Measurements from ENCODE around the gene SCN5A.

SCN5A gene

DNA sequence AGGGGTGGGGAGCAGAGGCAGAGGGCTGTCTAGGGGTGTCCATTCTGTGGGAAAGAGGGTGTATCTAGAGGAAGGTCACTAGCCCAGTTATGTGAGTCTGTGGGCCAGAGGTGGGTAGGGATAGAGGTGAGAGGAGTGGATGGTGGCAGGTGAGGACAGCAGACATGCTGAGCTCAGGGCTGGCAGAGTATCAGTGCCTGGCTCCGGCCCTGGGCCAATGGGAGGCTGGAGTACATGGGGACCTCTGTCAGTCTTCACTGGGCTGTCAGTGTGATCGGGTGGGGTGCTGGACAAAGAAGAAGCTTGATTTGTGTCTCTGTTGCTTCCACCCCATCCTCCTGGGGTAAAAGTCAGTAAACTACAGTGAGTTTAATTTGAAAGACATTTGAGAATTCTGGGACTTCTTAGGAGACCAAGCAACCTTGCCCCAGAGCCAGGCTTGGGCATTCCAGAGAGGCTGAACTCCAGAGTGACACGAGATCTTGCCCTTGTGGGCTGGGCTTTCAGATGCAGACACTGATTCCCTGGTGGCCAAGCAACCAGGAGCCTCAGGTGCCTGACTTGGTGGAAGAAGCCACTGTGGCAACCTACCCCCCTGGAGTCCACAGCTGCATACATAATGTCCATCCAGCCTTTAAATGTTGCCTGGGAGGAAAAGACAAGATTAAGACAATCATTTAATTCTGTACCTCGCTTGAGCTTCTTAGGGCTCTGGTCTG is 92.7 kb downstream of the SCN5A start:
- DNase-seq, result no peak

DNA sequence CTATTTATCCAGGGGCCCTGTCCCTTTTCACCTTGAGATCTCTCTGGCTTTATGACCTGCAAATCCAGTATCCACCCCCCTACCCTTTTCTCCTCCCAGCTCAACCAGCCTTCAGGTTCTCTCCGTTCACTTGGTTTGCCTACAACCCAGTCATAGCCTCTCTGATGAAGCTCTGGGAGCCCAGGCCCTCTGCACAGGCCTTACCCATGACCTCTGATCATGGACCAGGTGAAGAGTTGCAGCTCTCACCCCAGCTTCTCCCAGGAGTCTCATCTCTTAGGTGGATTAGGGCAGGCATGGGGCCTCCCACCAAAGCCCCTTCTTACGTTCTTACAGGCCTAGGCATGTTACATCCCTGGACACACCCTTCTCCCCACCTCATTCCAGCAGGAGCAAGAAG is 93.6 kb downstream of the SCN5A start:
- no peak for DNase-seq

DNA sequence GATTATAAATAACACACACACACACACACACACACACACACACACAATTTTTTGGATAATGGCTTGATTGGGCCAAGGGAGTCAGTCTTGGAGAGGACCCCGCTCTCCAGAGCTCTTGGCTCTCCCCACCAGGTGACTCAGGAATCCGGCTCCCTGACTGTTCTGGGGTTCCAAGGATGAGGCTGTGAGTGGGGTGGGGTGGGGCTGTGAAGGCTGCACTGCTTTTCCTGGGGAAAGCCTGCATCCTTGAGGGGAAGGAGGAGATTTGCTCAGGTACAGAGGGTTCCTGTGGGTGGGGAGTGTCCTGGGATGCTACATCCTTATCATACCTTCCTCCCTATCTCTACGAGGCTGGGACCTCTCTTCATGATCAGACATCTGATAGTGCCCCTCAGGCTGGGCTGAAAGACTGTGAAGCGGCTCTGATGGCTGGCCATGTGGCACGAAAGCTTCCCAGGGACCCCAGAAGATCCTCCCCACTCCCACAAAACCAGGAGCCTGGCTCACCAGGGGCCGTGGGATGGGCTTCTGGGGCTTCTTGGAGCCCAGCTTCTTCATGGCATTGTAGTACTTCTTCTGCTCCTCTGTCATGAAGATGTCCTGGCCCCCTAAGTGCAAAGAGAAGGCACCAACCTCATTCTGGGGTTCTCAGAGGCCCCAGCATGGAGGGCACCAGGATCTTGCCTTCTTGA is 94.2 kb downstream of the SCN5A start:
- DNase-seq, result no peak

- DNase-seq, result no peak
These were observed 95.2 kb downstream of the SCN5A start for GRCh38 chr3:38554127-38554827.

- DNase-seq, result no peak
These were observed 96.4 kb downstream of the SCN5A start for GRCh38 chr3:38553071-38553470.

DNA sequence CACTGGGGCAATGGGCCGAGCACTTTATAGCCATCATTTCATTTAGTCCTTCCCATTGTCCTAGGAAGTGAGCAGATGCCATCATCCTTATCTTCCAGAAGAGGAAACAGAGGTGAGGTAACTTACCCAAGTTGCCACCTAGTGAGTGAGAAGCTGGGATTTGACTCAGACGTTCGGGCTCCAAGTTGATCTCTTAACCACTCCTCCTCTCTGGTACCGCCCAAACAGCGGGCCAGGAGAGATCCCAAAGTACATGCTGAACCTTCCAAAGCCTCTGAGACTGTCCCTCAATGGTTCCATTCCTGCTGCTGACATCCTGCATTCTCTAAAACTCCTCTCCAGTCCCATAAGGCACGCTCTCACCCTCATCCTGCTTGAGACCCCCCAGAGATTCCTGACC is 97.1 kb downstream of the SCN5A start:
- no peak for DNase-seq

DNA sequence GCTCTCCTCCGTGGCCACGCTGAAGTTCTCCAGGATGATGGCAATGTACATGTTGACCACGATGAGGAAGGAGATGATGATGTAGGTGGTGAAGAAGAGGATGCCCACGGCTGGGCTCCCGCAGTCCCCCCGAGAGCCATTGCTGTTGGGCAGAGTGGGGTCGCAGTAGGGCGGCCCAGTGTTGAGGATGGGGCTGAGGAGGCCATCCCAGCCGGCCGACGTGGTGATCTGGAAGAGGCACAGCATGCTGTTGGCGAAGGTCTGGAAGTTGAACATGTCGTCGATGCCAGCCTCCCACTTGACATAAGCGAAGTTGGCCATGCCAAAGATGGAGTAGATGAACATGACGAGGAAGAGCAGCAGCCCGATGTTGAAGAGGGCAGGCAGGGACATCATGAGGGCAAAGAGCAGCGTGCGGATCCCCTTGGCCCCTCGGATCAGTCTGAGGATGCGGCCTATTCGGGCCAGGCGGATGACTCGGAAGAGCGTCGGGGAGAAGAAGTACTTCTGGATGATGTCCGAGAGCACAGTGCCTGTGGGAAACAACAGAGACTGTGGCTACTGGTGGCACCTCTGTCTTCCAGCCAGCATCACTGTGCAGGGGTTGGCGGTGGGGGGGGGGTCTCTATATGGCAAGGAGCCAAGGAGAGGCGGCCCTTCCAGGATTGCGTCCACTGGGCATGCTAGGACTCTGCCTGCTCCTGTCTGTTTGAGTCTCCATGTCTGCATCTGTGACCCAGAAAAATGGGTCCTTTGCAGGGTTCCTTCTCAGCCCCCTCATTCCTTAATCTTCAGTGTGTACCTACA is 98.3 kb downstream of the SCN5A start:
- DNase-seq, result no peak

GRCh38 chr3:38549957-38550840 is 99.3 kb downstream of the SCN5A start:
- no peak for DNase-seq

DNA sequence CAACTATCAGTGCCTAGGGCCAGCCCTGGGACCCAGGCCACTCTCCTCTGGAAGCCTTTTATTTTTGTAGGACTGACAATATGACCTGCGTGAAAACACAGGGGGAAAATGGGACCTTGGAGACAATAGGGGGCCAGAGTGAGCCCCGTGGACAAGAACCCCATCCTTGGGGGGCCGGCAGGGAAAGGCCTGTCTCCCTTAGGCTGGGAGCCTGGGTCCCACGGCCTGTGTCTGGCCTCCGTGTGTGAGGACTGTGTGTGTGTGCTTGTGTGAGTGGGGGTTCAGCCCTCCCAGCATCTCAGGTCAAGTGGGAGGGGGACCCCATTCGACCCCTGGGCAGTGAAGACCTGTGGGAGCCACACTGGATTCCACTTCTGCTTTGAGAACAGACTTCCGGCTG is 100.0 kb downstream of the SCN5A start:
- no peak for DNase-seq

DNA sequence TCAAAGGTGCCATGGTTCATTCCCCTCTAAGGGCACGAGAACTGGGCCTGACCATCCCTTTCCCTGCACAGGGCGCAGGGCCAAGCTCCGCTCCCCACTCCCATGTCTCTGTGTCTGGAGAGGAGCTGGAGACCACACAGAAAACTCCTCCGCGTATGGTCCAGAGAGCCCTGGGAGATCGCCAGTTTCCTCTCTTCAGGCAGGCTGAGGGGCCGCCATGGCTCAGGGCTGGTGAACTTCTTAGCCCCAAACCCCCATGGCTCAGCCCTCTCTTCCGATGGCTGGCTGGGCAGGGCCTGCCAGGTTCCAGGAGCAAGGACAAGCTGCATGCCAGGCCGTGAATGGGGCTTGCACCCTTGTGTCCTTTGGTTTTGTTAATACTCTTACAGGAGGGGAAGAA is 100.4 kb downstream of the SCN5A start:
- DNase-seq, result no peak

- no peak for DNase-seq
These were observed 101.1 kb downstream of the SCN5A start for GRCh38 chr3:38548154-38548931.

- DNase-seq, result no peak
These were observed 103.5 kb downstream of the SCN5A start for GRCh38 chr3:38545983-38546382.

- DNase-seq, result no peak
These were observed 103.9 kb downstream of the SCN5A start for GRCh38 chr3:38545550-38545949.

- no peak for DNase-seq
These were observed 104.6 kb downstream of the SCN5A start for GRCh38 chr3:38544926-38545325.

DNA sequence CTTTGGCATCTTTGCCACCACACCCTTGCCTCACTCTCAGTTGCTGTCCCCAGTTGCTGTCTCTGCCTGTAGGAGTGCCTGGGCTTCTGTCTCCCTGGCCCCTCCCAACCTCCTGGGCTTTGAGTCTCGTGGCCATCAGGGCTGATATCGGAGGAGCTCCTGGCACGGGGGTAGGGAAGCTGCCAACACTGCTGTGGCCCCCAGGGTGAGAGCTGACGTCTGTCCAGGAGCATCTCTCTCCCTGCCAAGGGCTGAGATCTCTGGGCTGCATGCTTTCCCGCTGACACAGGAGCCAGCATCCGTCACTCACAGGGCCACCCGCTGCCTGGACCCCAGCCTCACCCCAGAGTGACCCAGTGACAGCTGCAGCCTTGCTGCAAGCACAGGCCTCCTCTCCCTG is 105.9 kb downstream of the SCN5A start:
- DNase-seq, result no peak

GRCh38 chr3:38542401-38543298 is 106.8 kb downstream of the SCN5A start:
- no peak for DNase-seq

GRCh38 chr3:38541806-38542205 is 107.7 kb downstream of the SCN5A start:
- no peak for DNase-seq

- DNase-seq, result no peak
These were observed 110.6 kb downstream of the SCN5A start for GRCh38 chr3:38538773-38539353.

- DNase-seq, result no peak
These were observed 112.8 kb downstream of the SCN5A start for GRCh38 chr3:38536671-38537070.

DNA sequence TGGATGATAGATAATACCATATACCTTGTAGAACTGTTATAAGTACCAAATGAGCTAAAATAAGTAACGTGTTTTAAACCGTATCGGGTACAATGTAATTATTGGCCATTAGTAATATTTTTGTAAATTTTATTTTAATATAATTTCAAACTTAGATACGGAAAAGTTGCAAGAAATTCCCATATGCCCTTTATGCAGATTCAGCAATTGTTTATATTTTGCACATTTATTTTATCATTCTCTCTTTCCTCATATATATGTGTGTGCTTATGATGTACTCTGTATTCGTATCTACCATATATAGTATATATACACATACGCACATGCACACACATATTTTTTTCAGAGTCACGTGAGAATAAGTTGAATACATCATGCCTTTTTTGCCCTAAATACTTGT is 114.9 kb downstream of the SCN5A start:
- no peak for DNase-seq

Data from NCI-H2227 treated with DMSO at 0.1 percent for 48 hours (cell line).